HepG2 (cell line): ENCODE results near the gene PAK1. TPM values are rescaled to one million over a fixed set of nuclear protein-coding genes. Genes with fewer than 3 reads are reported as not detected.

Experiments used
- ATAC-seq: fragments of 200-7000 bp; cut with Tn5 transposase; 3 replicates; pipeline ENCODE4 v1.9.1; 2020; ENCODE audit warnings: mild to moderate bottlenecking, moderate library complexity
- BruUV-seq: library from RNA; stranded (reverse); fragments of 400-500 nt; replicated peaks from 2 replicates; lab custom pipeline; 2021; lab: Mats Ljungman, UMichigan
- CTCF ChIA-PET: fragments of 300-600 bp; formaldehyde crosslinking; extraction: SDS; loops from one replicate; lab custom pipeline; 2021; ENCODE audit warnings: low total read pairs, inconsistent platforms, low intra/inter-chr PET ratio; lab: Yijun Ruan, JAX
- POLR2A ChIA-PET: fragments of 350-600 bp; sonication (Branson Sonifier 250); formaldehyde crosslinking; loops from one replicate; lab custom pipeline; 2020; ENCODE audit warnings: antibody characterized with exemption, inconsistent platforms; lab: Yijun Ruan, JAX
- DNase-seq: peaks from one replicate; pipeline ENCODE4 v3.0.0-alpha.2; 2015; ENCODE audit warnings: low spot score
- FAIRE-seq: peaks from 3 replicates; lab custom pipeline; 2011; peaks lifted over from hg19 to GRCh38; lab: Jason Lieb, UNC
- H2AFZ ChIP-seq: one replicate; pipeline ENCODE4 v1.6.1; 2011; ENCODE audit warnings: low read length, inconsistent platforms
- H3K27ac ChIP-seq: fragments of 300-600 bp; 3 replicates; pipeline ENCODE4 v1.8.0; 2011; ENCODE audit warnings: mixed run types, mild to moderate bottlenecking, mixed read lengths, low read length, inconsistent platforms; ENCODE audit not compliant: insufficient read depth; ENCODE audit errors: extremely low read length
- H3K27me3 ChIP-seq, 2 experiments: fragments of 200-600 bp in 1 of 2; 2 replicates in 1 of 2; 3 replicates in 1 of 2; pipeline versions ENCODE4 v1.6.0 to v1.8.0; 2011; ENCODE audit warnings: low read length in 2 of 2, mild to moderate bottlenecking in 2 of 2, moderate library complexity in 2 of 2, inconsistent platforms in 1 of 2; ENCODE audit not compliant: insufficient read depth in 2 of 2, control insufficient read depth in 1 of 2
- H3K36me3 ChIP-seq, 2 experiments: fragments of 200-600 bp in 1 of 2; replicated peaks in 1 of 2; 2 replicates in 1 of 2; 3 replicates in 1 of 2; pipeline versions ENCODE4 v1.5.1 to v1.8.0; 2011; ENCODE audit warnings: low read length in 2 of 2, inconsistent platforms in 1 of 2; ENCODE audit not compliant: insufficient read depth in 2 of 2, control insufficient read depth in 1 of 2
- H3K4me1 ChIP-seq: 2 replicates; pipeline ENCODE4 v1.5.1; 2012; ENCODE audit warnings: low read length, inconsistent platforms; ENCODE audit not compliant: insufficient read depth
- H3K4me2 ChIP-seq: 2 replicates; pipeline ENCODE4 v1.6.0; 2011; ENCODE audit warnings: low read depth, low read length, inconsistent platforms
- H3K4me3 ChIP-seq, 3 experiments: fragments of 200-600 bp in 1 of 3; sonication (generic), shearing (Covaris generic) in 1 of 3; replicated peaks in 1 of 3; 2 replicates each; pipeline ENCODE4 v1.5.1; 2011 to 2016; ENCODE audit warnings: low read length in 3 of 3, inconsistent platforms in 2 of 3, low read depth in 2 of 3, mild to moderate bottlenecking in 2 of 3, control low read depth in 1 of 3, mixed read lengths in 1 of 3; ENCODE audit not compliant: insufficient read depth in 1 of 3
- H3K79me2 ChIP-seq: one replicate; pipeline ENCODE4 v1.6.1; 2011; ENCODE audit warnings: low read length, inconsistent platforms; ENCODE audit not compliant: insufficient read depth
- H3K9ac ChIP-seq: 2 replicates; pipeline ENCODE4 v1.6.0; 2011; ENCODE audit warnings: mild to moderate bottlenecking, low read depth, low read length, inconsistent platforms; ENCODE audit not compliant: insufficient read depth
- H3K9me3 ChIP-seq: 2 replicates; pipeline ENCODE4 v1.5.1; 2012; ENCODE audit warnings: mild to moderate bottlenecking, low read length
- H4K20me1 ChIP-seq: 2 replicates; pipeline ENCODE4 v1.6.0; 2011; ENCODE audit warnings: inconsistent platforms, mild to moderate bottlenecking, low read length, moderate library complexity; ENCODE audit not compliant: insufficient read depth
- FOSL2 ChIP-seq: sonication (generic); formaldehyde crosslinking; IDR thresholded peaks from 2 replicates; pipeline ENCODE4 v1.4.0; 2020; ENCODE audit warnings: missing genetic modification reagents
- HNF1A ChIP-seq, 2 experiments: sonication (generic) in 1 of 2; formaldehyde crosslinking in 1 of 2; IDR thresholded peaks; 2 replicates each; pipeline versions ENCODE4 v1.4.0 to v1.6.1; 2016 to 2020; ENCODE audit warnings: borderline replicate concordance in 1 of 2, low read depth in 1 of 2, mild to moderate bottlenecking in 1 of 2, missing genetic modification reagents in 1 of 2
- MAFF ChIP-seq: IDR thresholded peaks from 2 replicates; pipeline ENCODE4 v1.6.1; 2011; ENCODE audit warnings: low read depth, low read length, improper control_type of control experiment
- MAFK ChIP-seq, 2 experiments: IDR thresholded peaks in 1 of 2; conservative IDR thresholded peaks in 1 of 2; 2 replicates each; pipeline ENCODE4 v1.6.1; 2011; ENCODE audit warnings: improper control_type of control experiment in 2 of 2, low read length in 2 of 2
- NCOA5 ChIP-seq: sonication (generic); formaldehyde crosslinking; IDR thresholded peaks from 2 replicates; pipeline ENCODE4 v1.4.0; 2020; ENCODE audit warnings: missing genetic modification reagents
- NONO ChIP-seq, 2 experiments: fragments of 450-650 bp in 1 of 2; sonication (generic) in 1 of 2; formaldehyde crosslinking in 1 of 2; IDR thresholded peaks in 1 of 2; conservative IDR thresholded peaks in 1 of 2; 2 replicates each; pipeline versions ENCODE4 v1.6.1 to v1.8.0; 2017 to 2022; ENCODE audit warnings: mild to moderate bottlenecking in 1 of 2, missing genetic modification reagents in 1 of 2, moderate library complexity in 1 of 2
- SNAI1 ChIP-seq: sonication (generic); formaldehyde crosslinking; IDR thresholded peaks from 2 replicates; pipeline ENCODE4 v1.5.0; 2020; ENCODE audit warnings: mild to moderate bottlenecking, missing genetic modification reagents, borderline replicate concordance
- ZFP36 ChIP-seq: fragments of 150-350 bp; IDR thresholded peaks from 2 replicates; pipeline ENCODE4 v1.6.1; 2018; ENCODE audit warnings: borderline replicate concordance, low read length, low read depth; ENCODE audit not compliant: partially characterized antibody
- ZNF225 ChIP-seq: sonication (generic); formaldehyde crosslinking; IDR thresholded peaks from 2 replicates; pipeline ENCODE4 v1.4.0; 2020; ENCODE audit warnings: mild to moderate bottlenecking, missing genetic modification reagents
- ZNF329 ChIP-seq: sonication (generic); formaldehyde crosslinking; IDR thresholded peaks from 2 replicates; pipeline ENCODE4 v1.9.0; 2021; ENCODE audit warnings: low read depth, mild to moderate bottlenecking, missing genetic modification reagents
- ZNF44 ChIP-seq: sonication (generic); formaldehyde crosslinking; IDR thresholded peaks from 2 replicates; pipeline ENCODE4 v1.5.1; 2020; ENCODE audit warnings: mild to moderate bottlenecking, missing genetic modification reagents
- ZNF614 ChIP-seq: IDR thresholded peaks from 2 replicates; pipeline ENCODE4 v1.6.1; 2018; ENCODE audit warnings: missing biosample characterization, missing genetic modification reagents, inconsistent platforms, borderline replicate concordance
- ZNF879 ChIP-seq: sonication (generic); formaldehyde crosslinking; IDR thresholded peaks from 2 replicates; pipeline ENCODE4 v1.8.1; 2023; ENCODE audit warnings: missing genetic modification reagents
- WGBS: methylation state at CpG from one replicate; pipeline ENCODE4 v1.1.6; 2017; ENCODE audit warnings: low lambda C conversion rate; 5-methylcytosine and 5-hydroxymethylcytosine counted together
- in situ Hi-C: cut with HindIII; loops from 2 replicates; pipeline ENCODE4 v1.10.0; 2017; ENCODE audit warnings: low pct_unique_long_range_greater_than_20kb; ENCODE audit not compliant: extremely low pct_ligation_motif_present
- intact Hi-C: fragments of 100-400 bp; cut with micrococcal nuclease; formaldehyde crosslinking; loops from one replicate; pipeline ENCODE4 v1.10.0; 2022; ENCODE audit not compliant: unreplicated experiment
- polyA plus RNA-seq, 8 experiments: library from polyadenylated mRNA; depleted of rRNA in 3 of 8; stranded (reverse) in 7 of 8; unstranded in 1 of 8; fragments of >200 nt; fragmentation: Illumina TruSeq in 4 of 8; extraction: Trizol in 4 of 8; gene quantifications; 2 replicates each; pipeline versions ENCODE4 v1.2.1 to v1.2.3, GENCODE V29; 2011 to 2016; ENCODE audit warnings: low read depth in 4 of 8, missing spikeins in 1 of 8, mixed read lengths in 1 of 8; ENCODE audit not compliant: insufficient read depth in 1 of 8
- total RNA-seq, 5 experiments: library from RNA; depleted of rRNA; stranded (reverse); fragments of >200 nt; fragmentation: Illumina TruSeq; extraction: Trizol; gene quantifications; 2 replicates each; pipeline ENCODE4 v1.2.3, GENCODE V29; 2016; ENCODE audit warnings: low read depth in 1 of 5

The PAK1 gene
- total and polyA plus RNA-seq, 2 of the 13 experiments (the other 11 are each of a cell fraction or from before 2014, with no cell fraction given), result 1.5 to 4.3 TPM

GRCh38 chr11:77517226-77517625 is 43.3 kb upstream of the PAK1 start:
- Histone ChIP-seq H3K9ac (no peak overlapping the region), H2AFZ (no peak overlapping the region), H3K27ac (no peak overlapping the region), H3K4me3 (no peak overlapping the region), H3K9me3 (no peaks in the 10 kb centered on the region), H3K27me3 (no peaks in the 10 kb centered on the region), H3K79me2 (no peaks in the 10 kb centered on the region), H3K4me2 (no peak overlapping the region), H4K20me1 (no peaks in the 10 kb centered on the region), H3K36me3 (no peaks in the 10 kb centered on the region), H3K4me1 (peaks cover 18% of the 10 kb centered on the region)
- FAIRE-seq (no peak), ATAC-seq (no peak), DNase-seq (no peak)
- ChIA-PET CTCF (no interaction called here), POLR2A (no interaction called here)
- 91% methylated on average over 2 of the region's 2 CpGs for WGBS
- in situ Hi-C loops (no loop called here), intact Hi-C loops (no loop called here)
- BruUV-seq, result no TSS peak
- TF ChIP-seq MAFK (conservative IDR thresholded peaks at IDR 0.05 in 1 of 2, IDR thresholded peaks at IDR 0.05 in 1 of 2; ENCODE audit: low read length in 2 of 2), result peak; percentile 44 to 66
- TF ChIP-seq ZNF879 (CRISPR knock-in tag), result no peak
- TF ChIP-seq ZNF225 (CRISPR knock-in tag), result no peak
- TF ChIP-seq MAFF, result peak; percentile 61

GRCh38 chr11:77515483-77515882 is 41.6 kb upstream of the PAK1 start:
- intact Hi-C loops (no loop called here), in situ Hi-C loops (no loop called here)
- 7% methylated on average over 3 of the region's 3 CpGs for WGBS
- Histone ChIP-seq H3K4me1 (peaks cover 18% of the 10 kb centered on the region), H3K27me3 (no peaks in the 10 kb centered on the region), H2AFZ (no peak overlapping the region), H3K9ac (no peak overlapping the region), H3K4me2 (peak overlapping the region; percentile 5; the same call in 1 of the 2 replicates), H4K20me1 (no peaks in the 10 kb centered on the region), H3K36me3 (no peaks in the 10 kb centered on the region), H3K4me3 (no peak overlapping the region), H3K27ac (no peak overlapping the region), H3K79me2 (no peaks in the 10 kb centered on the region), H3K9me3 (no peaks in the 10 kb centered on the region)
- DNase-seq, result peak; percentile 65
- ATAC-seq, result peak; percentile 41; the same call in 2 of the 3 replicates
- BruUV-seq, result no TSS peak
- CTCF ChIA-PET, result no interaction called here
- POLR2A ChIA-PET, result no interaction called here
- FAIRE-seq, result no peak
- no peak for TF ChIP-seq NCOA5 (CRISPR knock-in tag)
- peak; percentile 82 for TF ChIP-seq FOSL2 (CRISPR knock-in tag)
- no peak for TF ChIP-seq ZNF614 (CRISPR knock-in tag)
- no peak for TF ChIP-seq ZFP36
- no peak for TF ChIP-seq SNAI1 (CRISPR knock-in tag)
- no peak for TF ChIP-seq HNF1A (IDR thresholded peaks at IDR 0.05; ENCODE audit: low read depth)
- no peak for TF ChIP-seq HNF1A (CRISPR knock-in tag; IDR thresholded peaks at IDR 0.05; ENCODE audit: borderline replicate concordance)
- TF ChIP-seq ZNF44, result no peak
- no peak for TF ChIP-seq ZNF329 (CRISPR knock-in tag)
- no peak for TF ChIP-seq NONO (IDR thresholded peaks at IDR 0.05)
- TF ChIP-seq NONO (CRISPR knock-in tag; conservative IDR thresholded peaks at IDR 0.05), result no peak
